SK-MEL-5 (cell line): ENCODE data around the gene MTARC1. TPM values are rescaled to one million over a fixed set of nuclear protein-coding genes. Genes with fewer than 3 reads are reported as not detected.

Experiments used
- DNase-seq: peaks from one replicate; pipeline ENCODE4 v3.0.0-alpha.2; 2016; ENCODE audit warnings: low read depth, low spot score
- in situ Hi-C: cut with HindIII; loops from 2 replicates; pipeline ENCODE4 v1.10.0; 2016; ENCODE audit warnings: low sequenced_read_pairs, high pct_unique_total_duplicates, low pct_unique_long_range_greater_than_20kb
- polyA plus RNA-seq, 2 experiments: library from polyadenylated mRNA; depleted of rRNA; stranded (reverse); fragments of >200 nt; gene quantifications; 2 replicates each; pipeline ENCODE4 v1.2.3, GENCODE V29; 2015
- total RNA-seq: library from RNA; depleted of rRNA; stranded (reverse); fragments of >200 nt; shearing (Covaris generic); gene quantifications from 2 replicates; pipeline ENCODE4 v1.2.3, GENCODE V29; 2014; rRNA removed

Gene MTARC1
- total RNA-seq: 0.61 and 1.6 TPM in 2 replicates
- 0.25 and 0.67 TPM in 2 replicates for polyA plus RNA-seq (2015; cell fraction: cytosol; rRNA removed)
- 0.54 TPM in 1 of 2 replicates, not detected in the other for polyA plus RNA-seq (2015; cell fraction: nucleus; rRNA removed)

DNA sequence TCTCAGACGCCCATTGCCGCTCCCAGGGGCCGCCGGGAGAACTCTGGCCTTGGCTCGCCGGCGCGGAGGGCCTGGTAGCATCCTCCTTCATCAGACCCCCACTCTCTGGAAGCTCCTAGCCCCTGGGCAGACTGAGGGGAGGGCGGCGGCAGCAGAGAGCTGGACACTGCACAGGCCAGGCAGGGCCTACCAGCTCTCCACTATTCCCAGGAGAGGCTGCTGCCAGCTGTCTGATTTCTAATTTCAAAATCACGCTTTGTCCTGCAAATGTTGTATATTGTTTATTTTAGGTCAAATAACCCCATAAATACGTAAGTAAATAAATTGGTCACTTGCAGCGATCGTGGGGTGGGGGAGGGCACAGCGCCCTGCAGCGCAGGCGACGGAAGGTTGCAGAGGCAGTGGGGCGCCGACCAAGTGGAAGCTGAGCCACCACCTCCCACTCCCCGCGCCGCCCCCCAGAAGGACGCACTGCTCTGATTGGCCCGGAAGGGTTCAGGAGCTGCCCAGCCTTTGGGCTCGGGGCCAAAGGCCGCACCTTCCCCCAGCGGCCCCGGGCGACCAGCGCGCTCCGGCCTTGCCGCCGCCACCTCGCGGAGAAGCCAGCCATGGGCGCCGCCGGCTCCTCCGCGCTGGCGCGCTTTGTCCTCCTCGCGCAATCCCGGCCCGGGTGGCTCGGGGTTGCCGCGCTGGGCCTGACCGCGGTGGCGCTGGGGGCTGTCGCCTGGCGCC, at the start of gene MTARC1:
Gene MTARC1, plus strand, starts transcription at position 577 of the 732 bp plus-strand sequence. Its CDS starts 32 bp downstream, at position 609.
- no peak for DNase-seq
- in situ Hi-C loops: no loop called here

DNA sequence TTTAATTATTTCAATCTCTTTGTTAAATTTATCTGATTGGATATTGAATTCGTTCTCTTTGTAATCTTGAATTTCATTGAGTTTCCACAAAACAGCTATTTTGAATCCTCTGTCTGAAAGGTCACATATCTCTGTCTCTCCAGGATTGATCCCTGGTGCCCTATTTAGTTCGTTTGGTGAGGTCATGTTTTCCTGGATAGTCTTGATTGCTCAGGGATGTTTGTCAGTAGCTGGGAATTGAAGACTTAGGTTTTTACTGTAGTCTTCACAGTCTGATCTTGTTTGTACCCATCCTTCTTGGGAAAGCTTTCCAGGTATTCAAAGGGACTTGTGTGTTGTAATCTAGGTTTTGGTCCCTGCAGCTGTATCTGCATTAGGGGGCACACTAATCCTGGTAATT, 45.4 kb upstream of the MTARC1 start:
- no peak for DNase-seq
- in situ Hi-C loops: loop anchor here (25.0 kb wide), 1 partner anchor 154 kb away; no protein-coding TSS in a partner anchor

DNA sequence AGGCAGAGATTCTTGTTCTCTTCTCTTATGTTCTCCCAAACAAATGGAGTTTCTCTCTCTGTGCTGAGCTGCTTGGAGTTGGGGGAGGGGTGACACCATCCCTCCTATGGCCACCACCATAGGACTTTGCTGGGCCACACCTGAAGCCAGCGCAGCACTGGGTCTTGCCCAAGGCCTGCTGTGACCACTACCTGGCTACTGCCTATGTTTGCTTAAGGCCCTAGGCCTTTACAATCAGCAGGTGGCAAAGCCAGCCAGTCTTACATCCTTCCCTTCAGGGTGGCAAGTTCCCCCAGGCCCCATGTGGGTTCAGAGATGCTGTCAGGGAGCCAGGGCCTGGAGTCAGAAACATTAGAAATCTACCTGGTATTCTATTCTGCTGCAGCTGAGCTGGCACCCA, 44.9 kb upstream of the MTARC1 start:
- in situ Hi-C loops: loop anchor here (25.0 kb wide), 1 partner anchor 155 kb away; no protein-coding TSS in a partner anchor

DNA sequence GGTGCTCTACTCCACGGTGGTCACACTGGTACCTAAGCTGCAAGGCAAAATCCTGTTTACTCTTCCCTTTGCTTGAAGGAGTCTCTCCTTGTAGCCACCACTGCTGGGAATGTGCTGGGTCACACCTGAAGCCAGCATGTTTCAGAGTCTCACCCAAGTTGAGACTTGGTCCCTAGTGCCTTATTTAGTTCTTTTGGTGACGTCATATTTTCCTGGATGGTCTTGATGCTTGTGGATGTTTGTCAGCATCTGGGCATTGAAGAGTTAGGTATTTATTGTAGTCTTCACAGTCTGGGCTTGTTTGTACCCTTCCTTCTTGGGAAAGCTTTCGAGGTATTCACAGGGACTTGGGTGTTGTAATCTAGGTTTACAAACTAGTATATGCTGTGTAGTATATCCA, 44.2 kb upstream of the MTARC1 start:
- no peak for DNase-seq
- in situ Hi-C loops: loop anchor here (25.0 kb wide), 1 partner anchor 155 kb away; no protein-coding TSS in a partner anchor

More for the DNA sequence above, 44.9 kb upstream of the MTARC1 start:
- DNase-seq: no peak

DNA sequence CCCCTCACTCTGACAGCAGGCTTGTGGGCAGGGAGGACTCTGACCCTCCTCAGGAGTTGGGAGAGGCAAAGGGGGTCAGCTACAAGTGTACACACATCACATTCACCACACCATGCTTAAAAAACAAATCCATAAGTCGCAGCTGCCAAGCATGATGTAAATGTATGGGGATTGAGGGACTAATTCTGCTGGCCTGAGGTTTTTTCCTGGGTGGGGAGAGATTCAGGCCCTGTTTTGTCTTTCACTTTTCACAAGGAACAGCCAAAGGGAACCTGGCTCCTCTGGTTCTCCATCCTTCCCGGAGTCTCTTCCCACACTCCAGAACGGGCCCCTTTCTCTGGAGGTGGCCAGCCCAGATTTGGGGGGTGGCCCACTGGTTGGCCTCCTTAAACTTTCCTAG, 39.9 kb upstream of the MTARC1 start:
- in situ Hi-C loops: loop anchor here (25.0 kb wide), 1 partner anchor 160 kb away; no protein-coding TSS in a partner anchor
- DNase-seq: no peak

DNA sequence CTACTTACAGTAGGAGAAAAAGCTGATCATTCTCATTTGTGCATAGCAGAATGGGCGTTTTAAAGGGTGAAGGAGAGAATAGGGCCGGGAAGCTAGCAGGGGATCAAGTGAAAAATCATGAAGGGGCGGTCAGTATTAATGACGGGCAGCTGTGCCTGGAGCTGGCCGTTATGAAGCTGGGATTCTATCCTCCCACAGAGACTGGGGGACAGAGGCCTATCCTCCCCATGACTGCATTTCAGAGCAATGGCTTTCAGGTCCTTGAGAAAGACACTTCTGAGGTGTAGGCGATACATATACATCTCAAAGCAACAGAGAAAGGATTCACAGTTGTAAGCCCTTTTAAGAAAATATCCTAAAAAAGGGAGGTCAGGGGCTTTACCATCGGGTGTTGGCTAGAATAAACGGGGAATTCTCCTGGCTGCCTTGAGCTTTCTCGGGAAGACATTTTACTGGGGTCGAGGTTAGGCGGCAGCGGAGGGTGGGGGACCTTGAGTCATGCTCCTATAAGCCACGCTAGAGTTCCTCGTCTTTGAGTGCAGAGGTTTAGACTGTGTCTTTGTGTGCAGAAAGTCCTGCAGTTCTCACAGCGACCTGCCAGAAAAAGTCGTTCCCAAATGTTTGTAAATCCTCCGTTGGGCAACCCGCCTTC, 39.1 kb upstream of the MTARC1 start:
- DNase-seq: no peak
- in situ Hi-C loops: loop anchor here (25.0 kb wide), 1 partner anchor 160 kb away; no protein-coding TSS in a partner anchor

DNA sequence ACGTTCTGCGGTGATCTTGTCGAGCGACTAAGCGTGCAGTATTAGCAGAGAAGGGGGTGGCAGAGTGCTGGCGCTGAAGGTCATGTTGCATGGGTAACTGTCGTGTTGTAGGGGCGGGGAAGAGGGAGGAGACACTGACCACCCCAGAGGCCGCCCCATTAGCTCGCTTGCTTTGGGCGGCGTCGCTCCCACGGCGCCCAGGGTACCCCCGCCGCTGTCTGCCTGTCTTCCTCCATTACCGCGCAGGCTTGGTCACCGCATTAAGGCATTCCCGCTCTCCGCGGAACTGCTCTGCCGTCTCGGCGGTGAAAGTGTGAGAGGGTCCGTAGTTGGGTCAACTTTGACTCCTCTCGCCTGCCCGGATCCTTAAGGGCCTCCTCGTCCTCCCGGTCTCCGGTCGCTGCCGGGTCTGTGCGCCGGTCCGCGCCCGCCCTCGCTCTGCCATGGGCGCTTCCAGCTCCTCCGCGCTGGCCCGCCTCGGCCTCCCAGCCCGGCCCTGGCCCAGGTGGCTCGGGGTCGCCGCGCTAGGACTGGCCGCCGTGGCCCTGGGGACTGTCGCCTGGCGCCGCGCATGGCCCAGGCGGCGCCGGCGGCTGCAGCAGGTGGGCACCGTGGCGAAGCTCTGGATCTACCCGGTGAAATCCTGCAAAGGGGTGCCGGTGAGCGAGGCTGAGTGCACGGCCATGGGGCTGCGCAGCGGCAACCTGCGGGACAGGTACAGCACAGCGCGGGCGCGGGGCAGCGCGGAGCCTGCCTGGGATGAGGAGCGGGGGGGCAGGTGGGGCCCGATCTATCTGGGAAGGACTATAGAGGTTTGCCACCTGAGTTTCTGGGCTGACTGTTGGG, 38.4 kb upstream of the MTARC1 start, which contains the start of gene MTARC2:
Gene MTARC2, plus strand, starts transcription at position 234 of the 846 bp plus-strand sequence. Its CDS starts 210 bp downstream, at position 444.
- peak; percentile 55 for DNase-seq
- in situ Hi-C loops: loop anchor here (25.0 kb wide), 1 partner anchor 161 kb away; no protein-coding TSS in a partner anchor

DNA sequence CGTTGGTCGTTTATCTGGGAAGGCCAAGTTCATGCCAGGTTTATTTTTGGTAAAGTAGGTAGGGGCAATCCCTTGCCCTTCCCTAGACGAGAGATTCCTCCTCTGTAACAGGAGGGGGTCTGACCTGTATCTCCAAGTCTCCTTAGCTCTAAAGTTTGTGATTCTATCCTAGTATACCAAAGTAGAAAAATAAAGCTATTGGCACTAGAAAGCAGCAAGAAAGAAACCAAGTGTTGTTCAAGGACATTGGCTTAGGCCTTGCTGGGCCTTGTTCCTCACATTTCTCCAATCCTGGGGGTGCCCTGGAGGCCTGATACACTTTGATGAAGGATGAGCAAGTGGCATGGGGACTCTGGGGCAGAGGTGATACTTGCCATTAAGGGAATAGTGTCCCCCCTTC, 37.8 kb upstream of the MTARC1 start:
- in situ Hi-C loops: loop anchor here (25.0 kb wide), 1 partner anchor 162 kb away; no protein-coding TSS in a partner anchor
- no peak for DNase-seq

DNA sequence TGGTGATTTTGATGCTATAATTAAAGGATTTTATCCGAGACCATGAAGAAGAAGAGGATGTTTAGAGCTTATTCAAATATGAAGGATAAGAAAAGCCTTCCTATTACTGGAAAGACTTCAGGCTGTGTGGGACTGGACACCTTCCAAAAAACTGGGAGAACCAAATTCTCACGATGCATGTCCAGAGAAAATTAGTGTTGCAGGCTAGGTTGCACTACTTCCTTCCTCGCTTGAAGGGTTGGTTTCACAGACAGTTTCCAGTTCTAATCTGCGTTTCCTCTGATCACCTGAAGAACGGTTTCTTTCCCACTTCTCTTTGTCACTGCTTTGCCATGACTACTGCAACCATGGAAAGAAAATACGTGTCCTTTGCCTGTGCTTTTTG, 36.6 kb upstream of the MTARC1 start:
- in situ Hi-C loops: no loop called here
- DNase-seq: no peak

DNA sequence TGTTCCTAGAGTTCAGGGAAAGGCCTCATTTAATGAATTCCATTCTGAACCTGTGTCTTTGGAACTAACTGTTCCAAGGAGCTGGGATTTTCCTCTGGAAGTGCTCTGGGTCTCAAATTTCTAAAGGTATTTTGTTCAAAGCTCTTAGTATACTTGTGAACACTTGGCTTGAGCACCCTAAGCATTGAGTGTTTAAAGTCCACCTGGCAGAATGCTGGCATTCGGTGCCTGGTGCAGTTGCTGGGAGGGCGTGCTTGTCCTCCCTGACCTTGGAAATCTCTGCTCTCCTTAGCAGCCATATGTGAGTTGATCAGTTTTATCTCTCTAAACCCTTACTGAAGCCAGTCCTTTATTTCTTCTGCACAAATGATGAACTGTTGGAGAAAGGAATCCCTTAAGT, 35.6 kb upstream of the MTARC1 start:
- DNase-seq: no peak
- in situ Hi-C loops: no loop called here

DNA sequence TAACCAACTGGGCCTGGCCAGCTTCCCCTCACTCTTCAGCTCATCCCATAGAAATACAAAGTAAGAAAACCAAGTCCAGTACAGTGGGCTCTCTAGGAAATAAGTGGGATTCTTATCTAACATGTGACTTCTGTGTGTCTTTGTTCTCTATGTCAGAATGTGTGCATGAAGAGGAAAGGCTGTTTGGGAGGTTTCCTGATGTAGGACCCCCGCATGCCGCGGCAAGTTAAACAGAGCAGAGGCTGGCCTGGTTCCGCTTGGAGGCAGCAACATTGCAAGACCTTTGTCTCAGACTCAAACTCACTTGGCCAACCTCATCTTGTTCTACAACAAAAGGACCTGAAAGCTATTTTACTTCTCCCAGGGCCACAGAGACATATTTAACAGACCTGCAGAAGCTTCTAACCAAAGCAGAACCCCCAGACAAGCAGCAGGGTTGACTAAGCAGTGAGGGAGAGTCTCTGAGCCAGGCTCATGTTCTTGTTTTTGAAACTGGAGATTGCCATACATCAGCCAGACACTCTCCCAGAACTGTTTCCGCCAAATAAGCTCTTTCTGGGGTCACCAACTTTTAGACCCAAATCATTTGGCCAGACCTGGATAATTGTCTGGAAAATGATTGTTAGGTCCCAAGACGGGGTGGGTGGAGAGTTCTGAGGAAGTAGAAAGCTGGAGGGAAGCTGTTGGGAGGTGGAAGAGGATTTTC, 32.3 kb upstream of the MTARC1 start:
- in situ Hi-C loops: no loop called here
- DNase-seq: no peak

DNA sequence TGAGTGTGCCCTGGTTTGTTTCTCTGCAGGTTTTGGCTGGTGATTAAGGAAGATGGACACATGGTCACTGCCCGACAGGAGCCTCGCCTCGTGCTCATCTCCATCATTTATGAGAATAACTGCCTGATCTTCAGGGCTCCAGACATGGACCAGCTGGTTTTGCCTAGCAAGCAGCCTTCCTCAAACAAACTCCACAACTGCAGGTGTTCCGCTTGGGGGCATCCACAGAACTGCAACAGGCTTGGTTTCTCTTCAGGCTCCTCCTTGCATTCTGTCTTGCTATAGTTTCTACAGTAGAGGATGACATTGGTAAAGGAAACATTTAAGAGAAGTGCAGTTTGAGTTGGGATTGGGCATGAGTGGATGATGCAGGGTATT, 31.8 kb upstream of the MTARC1 start:
- DNase-seq: no peak
- in situ Hi-C loops: no loop called here

DNA sequence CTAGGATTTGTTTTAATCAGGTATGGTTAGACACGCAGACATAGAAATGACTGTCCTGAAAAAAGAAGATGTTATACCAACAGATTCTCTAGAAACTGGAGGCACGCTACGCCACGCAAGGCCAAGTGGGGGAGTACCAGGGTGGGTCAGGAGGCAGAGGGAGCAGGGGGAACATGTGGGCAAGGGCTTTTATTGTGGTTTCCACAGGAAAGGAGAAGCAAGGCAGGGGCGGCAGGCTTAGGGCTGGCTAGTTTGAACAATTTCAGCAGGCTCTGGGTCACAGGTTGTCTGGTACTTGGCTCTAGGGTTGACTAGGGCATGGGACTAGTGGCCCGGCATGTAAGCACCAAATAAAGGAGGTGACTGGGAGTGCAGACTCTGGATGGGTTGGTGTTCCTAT, 31.4 kb upstream of the MTARC1 start:
- no peak for DNase-seq
- in situ Hi-C loops: no loop called here

DNA sequence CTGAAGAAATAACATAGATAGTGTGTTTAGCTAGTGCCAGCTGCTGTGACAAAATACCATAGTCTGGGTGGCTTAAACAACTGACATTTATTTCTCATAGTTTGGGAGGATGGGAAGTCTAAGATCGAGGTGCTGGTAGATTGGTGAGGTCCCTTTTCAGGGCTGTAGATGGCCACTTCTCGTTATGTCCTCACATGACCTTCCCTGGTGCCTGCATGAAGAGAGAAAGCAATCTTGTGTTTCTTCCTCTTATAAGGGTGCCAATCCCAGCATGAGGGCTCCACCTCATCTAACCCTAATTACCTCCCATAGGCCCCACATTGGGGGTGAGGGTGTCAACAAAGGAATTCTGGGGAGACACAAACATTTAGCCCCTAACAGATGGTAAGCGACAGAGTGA, 29.3 kb upstream of the MTARC1 start:
- no peak for DNase-seq
- in situ Hi-C loops: no loop called here

DNA sequence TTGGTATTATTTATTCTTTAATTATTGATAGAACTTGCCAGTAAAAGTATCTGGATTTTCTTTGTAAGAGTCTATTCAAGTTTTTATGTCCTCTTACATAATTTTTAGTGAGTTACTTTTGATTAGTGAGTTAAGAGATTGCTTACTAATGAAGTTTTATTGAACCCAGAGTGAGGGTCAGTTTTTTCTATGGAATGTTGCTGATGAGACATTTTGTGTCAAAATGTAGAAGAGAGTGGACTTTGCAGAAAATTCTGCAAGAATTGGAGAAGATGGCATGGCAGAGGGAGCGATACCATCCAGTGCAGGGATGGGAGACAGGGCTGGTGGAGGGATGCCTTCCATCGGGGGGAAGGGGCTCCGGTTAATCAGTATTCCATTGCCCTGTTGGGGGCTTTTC, 27.6 kb upstream of the MTARC1 start:
- in situ Hi-C loops: no loop called here
- no peak for DNase-seq

DNA sequence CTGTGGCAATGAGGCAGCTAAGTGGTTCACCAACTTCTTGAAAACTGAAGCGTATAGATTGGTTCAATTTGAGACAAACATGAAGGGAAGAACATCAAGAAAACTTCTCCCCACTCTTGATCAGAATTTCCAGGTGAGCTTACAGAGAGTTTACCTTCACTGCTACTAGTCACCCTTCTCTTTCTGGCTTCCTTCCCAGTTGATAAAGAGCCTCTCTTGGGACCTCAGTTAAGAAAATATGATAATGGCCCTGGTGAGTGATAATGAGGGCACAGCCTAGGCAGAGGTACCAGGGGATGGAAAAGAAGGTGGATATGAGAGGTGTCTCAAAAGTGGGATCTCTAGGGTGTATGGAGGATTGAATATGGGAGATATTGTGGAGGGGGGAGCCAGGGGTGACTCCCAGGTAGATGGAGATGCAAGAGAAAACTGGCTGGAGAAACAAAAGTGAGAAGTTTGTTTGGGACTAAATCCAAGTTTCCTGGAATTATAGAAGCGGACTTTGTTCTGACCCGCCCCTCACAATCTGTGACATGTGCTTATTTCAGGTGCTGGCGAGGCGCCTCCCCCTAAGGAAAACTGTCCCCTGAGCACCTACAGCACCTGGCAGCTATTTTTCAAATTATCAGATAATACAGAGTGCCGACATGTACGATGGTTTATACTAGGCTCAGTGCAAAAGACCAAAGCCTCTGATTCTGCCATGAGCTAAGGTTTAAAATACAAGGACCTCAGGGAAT, 24.9 kb upstream of the MTARC1 start:
- in situ Hi-C loops: no loop called here
- DNase-seq: no peak
